Measurements from ENCODE around the gene VPS13C.

Gene VPS13C

GRCh38 chr15:61880084-61880483 is 180.2 kb downstream of the VPS13C start:
- no peak for TF ChIP-seq CTCF (IDR thresholded peaks at IDR 0.05; ENCODE audit: insufficient read depth, low read depth, low read length, missing control alignments)
- DNase-seq (ENCODE audit: low read depth): no peak
- no peak overlapping the region for H3K4me3 ChIP-seq (ENCODE audit: low read length)

GRCh38 chr15:61879219-61879618 is 181.0 kb downstream of the VPS13C start:
- TF ChIP-seq CTCF (IDR thresholded peaks at IDR 0.05; ENCODE audit: insufficient read depth, low read depth, low read length, missing control alignments): no peak
- no peak overlapping the region for H3K4me3 ChIP-seq (ENCODE audit: low read length)
- peak; percentile 62 for DNase-seq (ENCODE audit: low read depth)

- H3K4me3 ChIP-seq (ENCODE audit: low read length): no peak overlapping the region
- peak; percentile 32 for DNase-seq (ENCODE audit: low read depth)
- TF ChIP-seq CTCF (IDR thresholded peaks at IDR 0.05; ENCODE audit: insufficient read depth, low read depth, low read length, missing control alignments): peak; percentile 32
These were observed 188.2 kb downstream of the VPS13C start for GRCh38 chr15:61871926-61872522.

GRCh38 chr15:61869656-61870055 is 190.6 kb downstream of the VPS13C start:
- H3K4me3 ChIP-seq (ENCODE audit: low read length): no peak overlapping the region
- peak; percentile 52 for DNase-seq (ENCODE audit: low read depth)
- TF ChIP-seq CTCF (IDR thresholded peaks at IDR 0.05; ENCODE audit: insufficient read depth, low read depth, low read length, missing control alignments): no peak

- no peak for DNase-seq (ENCODE audit: low read depth)
- TF ChIP-seq CTCF (IDR thresholded peaks at IDR 0.05; ENCODE audit: insufficient read depth, low read depth, low read length, missing control alignments): no peak
- no peak overlapping the region for H3K4me3 ChIP-seq (ENCODE audit: low read length)
These were observed 198.3 kb downstream of the VPS13C start for GRCh38 chr15:61861962-61862361.

GRCh38 chr15:61857169-61857829 is 202.9 kb downstream of the VPS13C start:
- no peak for TF ChIP-seq CTCF (IDR thresholded peaks at IDR 0.05; ENCODE audit: insufficient read depth, low read depth, low read length, missing control alignments)
- no peak for DNase-seq (ENCODE audit: low read depth)
- H3K4me3 ChIP-seq (ENCODE audit: low read length): no peak overlapping the region

- H3K4me3 ChIP-seq (ENCODE audit: low read length): no peak overlapping the region
- no peak for TF ChIP-seq CTCF (IDR thresholded peaks at IDR 0.05; ENCODE audit: insufficient read depth, low read depth, low read length, missing control alignments)
- no peak for DNase-seq (ENCODE audit: low read depth)
These were observed 204.0 kb downstream of the VPS13C start for GRCh38 chr15:61856295-61856694.

Data from epithelial cell of esophagus (primary cell).